HG03457 (cell line): ENCODE data around the gene EPN2.
"Not testable (repeated sequence)": the region's sequence is repeated elsewhere in the genome, so short reads cannot be mapped to it uniquely, and the experiment has no call there.

Experiments
- ATAC-seq: cut with Tn5 transposase; IDR thresholded peaks from one replicate; pipeline ENCODE4 v1.9.1; 2021; ENCODE audit warnings: moderate number of reproducible peaks; ENCODE audit not compliant: unreplicated experiment

The EPN2 gene

GRCh38 chr17:19237139-19237388, at the start of gene EPN2:
Gene EPN2 (plus strand): TSS chr17:19237366. CDS start chr17:19283120, 45,754 bp downstream.
- ATAC-seq, result peak; percentile 45

- ATAC-seq, result not testable (repeated sequence)
Observed at GRCh38 chr17:19187883-19188869, 49.0 kb upstream of the EPN2 start.

- ATAC-seq, result not testable (repeated sequence)
Observed at GRCh38 chr17:19188870-19189708, 48.1 kb upstream of the EPN2 start.

- ATAC-seq, result not testable (repeated sequence)
Observed at GRCh38 chr17:19189781-19190405, 47.3 kb upstream of the EPN2 start.

- ATAC-seq, result not testable (repeated sequence)
Observed at GRCh38 chr17:19196382-19197204, 40.6 kb upstream of the EPN2 start.

GRCh38 chr17:19202448-19202847, 34.7 kb upstream of the EPN2 start:
- ATAC-seq, result not testable (repeated sequence)

GRCh38 chr17:19203429-19203828, 33.7 kb upstream of the EPN2 start:
- ATAC-seq, result not testable (repeated sequence)

GRCh38 chr17:19215074-19215860, 21.9 kb upstream of the EPN2 start:
- not testable (repeated sequence) for ATAC-seq

GRCh38 chr17:19216148-19216926, 20.8 kb upstream of the EPN2 start:
- ATAC-seq, result not testable (repeated sequence)

GRCh38 chr17:19218914-19219313, 18.3 kb upstream of the EPN2 start:
- not testable (repeated sequence) for ATAC-seq

- not testable (repeated sequence) for ATAC-seq
Observed at GRCh38 chr17:19219384-19219783, 17.8 kb upstream of the EPN2 start.

- ATAC-seq, result not testable (repeated sequence)
Observed at GRCh38 chr17:19220195-19220594, 17.0 kb upstream of the EPN2 start.

GRCh38 chr17:19226610-19227588, 10.3 kb upstream of the EPN2 start:
- ATAC-seq, result not testable (repeated sequence)

- not testable (repeated sequence) for ATAC-seq
Observed at GRCh38 chr17:19234676-19235075, 2.5 kb upstream of the EPN2 start.

GRCh38 chr17:19236351-19237138, 621 bp upstream of the EPN2 start:
- peak; percentile 15 for ATAC-seq

- peak; percentile 11 for ATAC-seq
Observed at GRCh38 chr17:19237389-19238166, 412 bp downstream of the EPN2 start.
